ENCODE results near the gene CFL2. TPM values are rescaled to one million over a fixed set of nuclear protein-coding genes. Genes with fewer than 3 reads are reported as not detected.

CFL2 gene
- total and polyA plus RNA-seq, 9 donors = 43.0 to 194 (median 70.7) TPM

DNA sequence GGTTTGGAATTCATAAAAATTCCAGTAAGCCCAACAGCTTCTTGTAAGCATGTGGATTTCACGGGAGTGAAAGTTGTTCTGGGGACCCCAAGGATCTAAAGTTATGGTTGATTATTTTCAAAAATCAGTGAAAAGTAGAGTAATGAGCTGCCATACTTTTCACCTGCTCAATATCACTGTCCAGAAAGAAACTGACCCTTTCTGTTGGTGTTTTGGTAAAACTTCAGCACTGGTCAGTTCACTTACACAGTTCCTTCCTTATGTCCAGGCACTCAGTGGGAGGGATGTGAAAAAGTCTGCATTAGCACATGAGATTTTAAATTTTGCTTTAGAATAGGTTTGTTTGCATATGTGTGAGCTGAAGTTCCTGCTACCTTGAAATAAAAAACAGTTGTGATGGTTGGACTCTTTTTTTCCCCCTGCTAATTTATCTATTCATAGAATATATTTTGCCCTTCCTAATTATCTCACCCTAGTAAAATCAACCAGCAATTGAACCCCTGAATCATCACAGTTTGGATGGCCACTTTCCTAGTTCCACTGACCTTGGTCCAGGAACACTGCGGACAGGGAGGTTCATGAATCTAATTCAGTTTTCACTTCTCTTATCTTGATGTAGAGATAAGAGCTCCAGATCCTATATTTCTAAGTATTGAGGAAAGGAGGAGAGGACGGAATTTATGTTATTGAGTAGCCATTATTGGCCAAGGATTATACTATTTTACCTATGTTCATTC lies 25.8 kb downstream of the CFL2 start:
- TF ChIP-seq, protein P1, sequence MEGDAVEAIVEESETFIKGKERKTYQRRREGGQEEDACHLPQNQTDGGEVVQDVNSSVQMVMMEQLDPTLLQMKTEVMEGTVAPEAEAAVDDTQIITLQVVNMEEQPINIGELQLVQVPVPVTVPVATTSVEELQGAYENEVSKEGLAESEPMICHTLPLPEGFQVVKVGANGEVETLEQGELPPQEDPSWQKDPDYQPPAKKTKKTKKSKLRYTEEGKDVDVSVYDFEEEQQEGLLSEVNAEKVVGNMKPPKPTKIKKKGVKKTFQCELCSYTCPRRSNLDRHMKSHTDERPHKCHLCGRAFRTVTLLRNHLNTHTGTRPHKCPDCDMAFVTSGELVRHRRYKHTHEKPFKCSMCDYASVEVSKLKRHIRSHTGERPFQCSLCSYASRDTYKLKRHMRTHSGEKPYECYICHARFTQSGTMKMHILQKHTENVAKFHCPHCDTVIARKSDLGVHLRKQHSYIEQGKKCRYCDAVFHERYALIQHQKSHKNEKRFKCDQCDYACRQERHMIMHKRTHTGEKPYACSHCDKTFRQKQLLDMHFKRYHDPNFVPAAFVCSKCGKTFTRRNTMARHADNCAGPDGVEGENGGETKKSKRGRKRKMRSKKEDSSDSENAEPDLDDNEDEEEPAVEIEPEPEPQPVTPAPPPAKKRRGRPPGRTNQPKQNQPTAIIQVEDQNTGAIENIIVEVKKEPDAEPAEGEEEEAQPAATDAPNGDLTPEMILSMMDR (IDR thresholded peaks at IDR 0.05) = no peak
- TF ChIP-seq POLR2A (IDR thresholded peaks at IDR 0.05) = no peak
- no peak for TF ChIP-seq EP300 (IDR thresholded peaks at IDR 0.05)
- H3K4me1 ChIP-seq (ENCODE audit: insufficient read depth) = no peaks in the 10 kb centered on the region
- no peaks in the 10 kb centered on the region for H3K27me3 ChIP-seq
- H3K36me3 ChIP-seq = no peaks in the 10 kb centered on the region
- H3K4me3 ChIP-seq = no peak overlapping the region
- WGBS, 3 donors = 62 to 69% (median 63%) methylated on average over 3 of the region's 3 CpGs
- DNase-seq = no peak
- no peaks in the 10 kb centered on the region for H3K9me3 ChIP-seq
- H3K27ac ChIP-seq = no peak overlapping the region
- intact Hi-C loops (cut with DNase I) = no loop called here

DNA sequence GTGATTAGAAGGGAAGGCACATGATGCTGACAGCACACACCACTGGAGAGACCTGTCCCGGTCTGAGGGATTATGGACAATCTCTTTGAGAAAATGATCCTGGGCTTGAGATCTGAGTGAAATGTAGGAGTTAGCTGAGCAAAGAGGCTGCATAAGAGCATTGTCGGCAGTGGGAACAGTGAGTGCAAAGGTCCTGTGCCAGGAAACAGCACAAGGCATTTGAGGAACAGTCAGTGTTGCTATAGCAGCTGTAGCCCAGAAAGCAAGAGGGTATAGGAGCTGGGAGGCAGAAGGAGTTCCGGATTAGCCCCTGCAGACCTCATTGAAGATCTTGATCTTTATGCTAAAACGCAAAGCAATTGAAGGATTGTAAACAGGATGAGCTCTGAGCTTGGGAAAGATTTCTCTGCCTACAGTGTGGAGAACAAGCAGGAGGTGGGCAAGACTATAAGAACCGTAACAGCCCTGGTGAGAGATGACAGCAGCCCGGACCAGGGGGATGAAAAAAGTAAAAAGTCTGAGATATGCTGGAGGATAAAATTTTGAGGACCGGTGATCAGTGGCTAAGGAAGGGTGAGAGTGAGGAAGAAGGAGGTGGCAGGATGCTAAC lies 28.5 kb downstream of the CFL2 start:
- TF ChIP-seq EP300 (IDR thresholded peaks at IDR 0.05) = no peak
- TF ChIP-seq, protein P1 (IDR thresholded peaks at IDR 0.05) = no peak
- Histone ChIP-seq H3K9me3 (no peaks in the 10 kb centered on the region), H3K4me3 (no peak overlapping the region), H3K4me1 (ENCODE audit: insufficient read depth) (no peaks in the 10 kb centered on the region), H3K27me3 (no peaks in the 10 kb centered on the region), H3K36me3 (no peaks in the 10 kb centered on the region), H3K27ac (no peak overlapping the region)
- DNase-seq = no peak
- intact Hi-C loops (cut with DNase I) = no loop called here
- WGBS, 3 donors = 59 to 72% (median 65%) methylated on average over 7 of the region's 7 CpGs

DNA sequence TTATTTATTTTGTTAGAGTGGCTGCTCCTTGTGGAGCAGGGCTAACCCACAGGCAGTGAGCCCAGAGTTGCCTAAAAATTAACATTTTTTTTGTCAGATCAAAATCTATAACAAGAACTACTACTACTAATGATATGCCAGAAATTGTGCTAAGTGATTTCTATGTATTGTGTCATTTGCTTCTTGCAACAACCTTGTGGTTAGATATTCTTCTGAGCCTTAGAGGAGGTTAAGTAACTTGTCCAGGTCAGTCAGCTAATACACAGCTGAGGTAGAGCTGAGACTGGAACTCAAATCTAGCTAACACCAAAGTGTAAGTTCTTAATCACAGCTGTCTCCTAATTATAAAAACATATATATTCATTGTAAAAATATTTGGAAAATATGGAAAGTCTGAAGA lies 29.8 kb downstream of the CFL2 start:
- H3K9me3 ChIP-seq = no peaks in the 10 kb centered on the region
- intact Hi-C loops (cut with DNase I) = no loop called here
- no peak overlapping the region for H3K4me3 ChIP-seq
- H3K4me1 ChIP-seq (ENCODE audit: insufficient read depth) = no peaks in the 10 kb centered on the region
- H3K27me3 ChIP-seq = no peaks in the 10 kb centered on the region
- no peak for DNase-seq
- H3K27ac ChIP-seq = no peak overlapping the region
- no peaks in the 10 kb centered on the region for H3K36me3 ChIP-seq
- TF ChIP-seq, protein P1 (IDR thresholded peaks at IDR 0.05) = no peak
- no peak for TF ChIP-seq POLR2A (IDR thresholded peaks at IDR 0.05)
- no peak for TF ChIP-seq EP300 (IDR thresholded peaks at IDR 0.05)

DNA sequence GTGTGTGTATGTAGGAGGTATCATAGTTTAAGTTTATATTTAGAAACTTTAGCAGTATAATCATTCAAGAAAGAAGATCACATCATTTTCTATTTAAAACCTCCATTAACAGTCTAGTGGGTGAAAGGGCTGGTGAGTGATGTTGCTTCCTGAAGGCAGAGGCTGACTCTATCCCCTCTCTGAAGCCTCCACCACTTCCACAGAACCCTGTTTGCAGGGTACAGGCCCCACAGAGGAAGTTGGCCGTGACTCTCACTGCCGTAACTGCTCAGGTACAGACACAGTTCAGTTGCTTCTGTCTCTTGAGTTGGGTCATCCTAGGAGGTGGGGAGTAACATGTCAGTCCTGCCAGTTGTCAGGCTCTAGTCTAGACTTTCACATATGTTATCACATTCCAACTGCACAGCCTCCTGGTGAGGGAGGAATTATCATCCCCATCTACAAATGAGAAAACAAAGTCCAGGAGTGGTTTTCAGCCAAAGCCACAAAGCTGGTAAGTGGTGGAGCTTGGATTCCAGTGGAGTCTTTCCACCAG lies 31.5 kb downstream of the CFL2 start:
- intact Hi-C loops (cut with DNase I) = no loop called here
- WGBS, 3 donors = 80 to 94% (median 88%) methylated on average over 2 of the region's 2 CpGs
- DNase-seq = no peak

More for the DNA sequence above, 31.5 kb downstream of the CFL2 start:
- TF ChIP-seq POLR2A (IDR thresholded peaks at IDR 0.05) (no peak), EP300 (IDR thresholded peaks at IDR 0.05) (no peak)
- TF ChIP-seq, protein P1 (IDR thresholded peaks at IDR 0.05) = no peak
- no peaks in the 10 kb centered on the region for H3K9me3 ChIP-seq
- no peaks in the 10 kb centered on the region for H3K36me3 ChIP-seq
- H3K4me3 ChIP-seq = no peak overlapping the region
- H3K4me1 ChIP-seq (ENCODE audit: insufficient read depth) = no peaks in the 10 kb centered on the region
- H3K27ac ChIP-seq = no peak overlapping the region
- H3K27me3 ChIP-seq = no peaks in the 10 kb centered on the region

Data from ovary (tissue), 9 donors.